Neuronal stem cell (in vitro differentiated cells): ENCODE results near the gene ZNF853.
A peak's percentile ranks its signal among the peaks of the same experiment; 100 is the strongest.
"Not testable (repeated sequence)": the region's sequence is repeated elsewhere in the genome, so short reads cannot be mapped to it uniquely, and the experiment has no call there.

ENCODE experiments used
- DNase-seq: peaks from one replicate; pipeline ENCODE4 v3.0.0-alpha.2; 2013; ENCODE audit warnings: low spot score
- H2AFZ ChIP-seq: one replicate; pipeline ENCODE4 v1.6.1; 2013; ENCODE audit warnings: mild to moderate bottlenecking, low read length, inconsistent platforms
- H2AK5ac ChIP-seq: 2 replicates; pipeline ENCODE4 v1.6.1; 2013; ENCODE audit warnings: low read depth, mild to moderate bottlenecking, inconsistent platforms, low read length, moderate library complexity, mixed read lengths
- H2BK120ac ChIP-seq: 2 replicates; pipeline ENCODE4 v1.6.1; 2013; ENCODE audit warnings: low read depth, mild to moderate bottlenecking, inconsistent platforms, low read length, moderate library complexity, mixed read lengths
- H2BK12ac ChIP-seq: one replicate; pipeline ENCODE4 v1.6.1; 2013; ENCODE audit warnings: low read length, inconsistent platforms
- H2BK15ac ChIP-seq: 2 replicates; pipeline ENCODE4 v1.6.1; 2013; ENCODE audit warnings: mild to moderate bottlenecking, low read length, inconsistent platforms, mixed read lengths
- H2BK5ac ChIP-seq: one replicate; pipeline ENCODE4 v1.6.1; 2013; ENCODE audit warnings: inconsistent platforms, mild to moderate bottlenecking, low read length, moderate library complexity
- H3K14ac ChIP-seq: one replicate; pipeline ENCODE4 v1.6.1; 2013; ENCODE audit warnings: low read length, inconsistent platforms
- H3K18ac ChIP-seq: 2 replicates; pipeline ENCODE4 v1.6.1; 2013; ENCODE audit warnings: low read length, inconsistent platforms
- H3K23ac ChIP-seq: 2 replicates; pipeline ENCODE4 v1.6.1; 2013; ENCODE audit warnings: low read depth, mild to moderate bottlenecking, mixed read lengths, low read length, inconsistent platforms; ENCODE audit not compliant: poor library complexity
- H3K27ac ChIP-seq: replicated peaks from 3 replicates; pipeline ENCODE4 v1.5.1; 2013; ENCODE audit warnings: low read length, inconsistent platforms
- H3K27me3 ChIP-seq, 3 experiments: 2 replicates each; pipeline ENCODE4 v1.6.1; 2013; ENCODE audit warnings: low read length in 3 of 3, mild to moderate bottlenecking in 2 of 3, inconsistent platforms in 1 of 3, low read depth in 1 of 3, mixed read lengths in 1 of 3, moderate library complexity in 1 of 3; ENCODE audit not compliant: control insufficient read depth in 3 of 3, insufficient read depth in 3 of 3
- H3K36me3 ChIP-seq, 2 donors: replicated peaks in 1 of 2; 2 replicates each; pipeline ENCODE4 v1.6.1; 2013; ENCODE audit warnings: low read length in 2 of 2; ENCODE audit not compliant: control insufficient read depth in 2 of 2, insufficient read depth in 2 of 2
- H3K4ac ChIP-seq: 2 replicates; pipeline ENCODE4 v1.6.1; 2013; ENCODE audit warnings: inconsistent platforms, mild to moderate bottlenecking, low read length, moderate library complexity
- H3K4me1 ChIP-seq, 2 donors: 1 replicate in 1 of 2; 2 replicates in 1 of 2; pipeline ENCODE4 v1.6.1; 2013; ENCODE audit warnings: low read length in 2 of 2, low read depth in 1 of 2; ENCODE audit not compliant: control insufficient read depth in 2 of 2, insufficient read depth in 1 of 2
- H3K4me2 ChIP-seq: one replicate; pipeline ENCODE4 v1.6.1; 2013; ENCODE audit warnings: mild to moderate bottlenecking, low read length, inconsistent platforms; ENCODE audit not compliant: insufficient read depth, poor library complexity, severe bottlenecking
- H3K4me3 ChIP-seq, 2 donors: 2 replicates each; pipeline ENCODE4 v1.5.1; 2013; ENCODE audit warnings: low read length in 2 of 2, mild to moderate bottlenecking in 2 of 2, inconsistent platforms in 1 of 2, moderate library complexity in 1 of 2
- H3K79me1 ChIP-seq: one replicate; pipeline ENCODE4 v1.6.1; 2013; ENCODE audit warnings: low read depth, mild to moderate bottlenecking, inconsistent platforms, low read length, moderate library complexity
- H3K9ac ChIP-seq: one replicate; pipeline ENCODE4 v1.6.1; 2013; ENCODE audit warnings: mild to moderate bottlenecking, low read depth, low read length, inconsistent platforms; ENCODE audit not compliant: poor library complexity
- H3K9me3 ChIP-seq, 2 donors: replicated peaks in 1 of 2; 2 replicates each; pipeline versions ENCODE3 to v1.6.1; 2013; ENCODE audit warnings: low read length in 2 of 2, mild to moderate bottlenecking in 2 of 2, inconsistent platforms in 1 of 2, low read depth in 1 of 2, mixed read lengths in 1 of 2, moderate library complexity in 1 of 2; ENCODE audit not compliant: control insufficient read depth in 2 of 2, insufficient read depth in 1 of 2
- H4K8ac ChIP-seq: one replicate; pipeline ENCODE4 v1.6.1; 2013; ENCODE audit warnings: low read depth, mild to moderate bottlenecking, inconsistent platforms, low read length, moderate library complexity
- H4K91ac ChIP-seq: one replicate; pipeline ENCODE4 v1.6.1; 2013; ENCODE audit warnings: low read length, low read depth, mild to moderate bottlenecking, inconsistent platforms; ENCODE audit not compliant: poor library complexity
- whole genome bisulfite sequencing, 2 donors: extraction: QIAGEN DNeasy Blood & Tissue Kit; methylation state at CpG; one replicate each; pipeline ENCODE4 v1.1.7; 2013; ENCODE audit warnings: missing lambda C conversion rate in 2 of 2, mixed read lengths in 1 of 2; ENCODE audit not compliant: insufficient read length in 2 of 2, insufficient replicate concordance in 1 of 2; ENCODE audit errors: extremely low coverage in 2 of 2; 5-methylcytosine and 5-hydroxymethylcytosine counted together

Gene ZNF853

GRCh38 chr7:6655636-6656385 is 40.4 kb downstream of the ZNF853 start:
- DNase-seq: no peak
- H2BK15ac ChIP-seq: no peak overlapping the region
- peaks cover 6% of the 10 kb centered on the region for H3K79me1 ChIP-seq
- H2BK5ac ChIP-seq: no peak overlapping the region
- no peak overlapping the region for H4K8ac ChIP-seq
- H3K27ac ChIP-seq: no peak overlapping the region
- H3K18ac ChIP-seq: no peak overlapping the region
- no peaks in the 10 kb centered on the region for H3K27me3 ChIP-seq
- H3K36me3 ChIP-seq: peaks cover 34 to 36% of the 10 kb centered on the region in 2 donors
- WGBS, 2 donors: no CpG with 5 or more reads among the region's 17 CpGs
- peaks cover 6 to 10% of the 10 kb centered on the region in 2 donors for H3K4me1 ChIP-seq
- H3K23ac ChIP-seq: no peak overlapping the region
- no peak overlapping the region for H3K4me2 ChIP-seq
- H2BK12ac ChIP-seq: no peak overlapping the region
- H3K9me3 ChIP-seq: peaks cover 24 to 26% of the 10 kb centered on the region in 2 donors
- H2BK120ac ChIP-seq: no peak overlapping the region
- no peak overlapping the region for H3K9ac ChIP-seq
- no peak overlapping the region for H2AK5ac ChIP-seq
- H2AFZ ChIP-seq: no peak overlapping the region
- no peak overlapping the region for H3K4ac ChIP-seq
- no peak overlapping the region for H3K4me3 ChIP-seq
- no peak overlapping the region for H3K14ac ChIP-seq
- H4K91ac ChIP-seq: no peak overlapping the region

GRCh38 chr7:6656413-6656812 is 41.0 kb downstream of the ZNF853 start:
- peaks cover 30 to 32% of the 10 kb centered on the region in 2 donors for H3K36me3 ChIP-seq
- no peak overlapping the region for H3K23ac ChIP-seq
- H3K18ac ChIP-seq: no peak overlapping the region
- H3K27me3 ChIP-seq: no peaks in the 10 kb centered on the region
- peaks cover 23 to 26% of the 10 kb centered on the region in 2 donors for H3K9me3 ChIP-seq
- H2AFZ ChIP-seq: no peak overlapping the region
- H3K4me1 ChIP-seq: peaks cover 6 to 10% of the 10 kb centered on the region in 2 donors
- H3K4me2 ChIP-seq: no peak overlapping the region
- no peak overlapping the region for H4K8ac ChIP-seq
- no peak overlapping the region for H2AK5ac ChIP-seq
- DNase-seq: no peak
- H2BK120ac ChIP-seq: no peak overlapping the region
- no peak overlapping the region for H2BK15ac ChIP-seq
- no peak overlapping the region for H3K4me3 ChIP-seq
- no peak overlapping the region for H3K9ac ChIP-seq
- no peak overlapping the region for H3K27ac ChIP-seq
- H3K79me1 ChIP-seq: peaks cover 6% of the 10 kb centered on the region
- no CpG with 5 or more reads among the region's 9 CpGs for WGBS, 2 donors
- H4K91ac ChIP-seq: no peak overlapping the region
- no peak overlapping the region for H2BK5ac ChIP-seq
- no peak overlapping the region for H3K4ac ChIP-seq
- H3K14ac ChIP-seq: no peak overlapping the region
- H2BK12ac ChIP-seq: no peak overlapping the region

GRCh38 chr7:6658618-6659345 is 43.4 kb downstream of the ZNF853 start:
- Histone ChIP-seq H3K9me3 (peaks cover 7 to 13% of the 10 kb centered on the region in 2 donors), H4K8ac (no peak overlapping the region), H3K4me1 (peaks cover 6 to 10% of the 10 kb centered on the region in 2 donors), H2BK5ac (no peak overlapping the region), H3K18ac (peak overlapping the region; percentile 38), H3K4me3 (no peak overlapping the region), H3K9ac (no peak overlapping the region), H3K14ac (no peak overlapping the region), H4K91ac (no peak overlapping the region), H2BK120ac (no peak overlapping the region), H3K27ac (no peak overlapping the region), H3K4me2 (no peak overlapping the region), H2AFZ (peak overlapping the region; percentile 27), H3K36me3 (peaks cover 13 to 15% of the 10 kb centered on the region in 2 donors), H3K4ac (no peak overlapping the region), H2BK12ac (no peak overlapping the region), H2BK15ac (no peak overlapping the region), H3K23ac (no peak overlapping the region), H2AK5ac (no peak overlapping the region), H3K27me3 (no peaks in the 10 kb centered on the region), H3K79me1 (peaks cover 3% of the 10 kb centered on the region)
- 100% methylated on average over 1 of the region's 11 CpGs; no CpG with 5 or more reads in 1 of the 2 donors for WGBS, 2 donors
- no peak for DNase-seq

GRCh38 chr7:6670851-6671250 is 55.4 kb downstream of the ZNF853 start:
- H3K9me3 ChIP-seq: peaks cover 27 to 54% of the 10 kb centered on the region in 2 donors
- not testable (repeated sequence) for H2AK5ac ChIP-seq, H3K4me3 ChIP-seq

More at GRCh38 chr7:6670851-6671250, 55.4 kb downstream of the ZNF853 start:
- H3K9ac ChIP-seq, DNase-seq, H3K23ac ChIP-seq, H2BK5ac ChIP-seq, H3K27ac ChIP-seq, H2BK120ac ChIP-seq, H3K14ac ChIP-seq, H3K4me2 ChIP-seq, H4K91ac ChIP-seq, H3K27me3 ChIP-seq, H3K4ac ChIP-seq, H3K18ac ChIP-seq, H3K36me3 ChIP-seq, H3K79me1 ChIP-seq, H2BK15ac ChIP-seq, H2AFZ ChIP-seq, H3K4me1 ChIP-seq, H4K8ac ChIP-seq, H2BK12ac ChIP-seq: not testable (repeated sequence)
- WGBS, 2 donors: no CpG with 5 or more reads among the region's 34 CpGs
